Muscle layer of colon (tissue), 2 donors: Measurements from ENCODE around the gene PLOD1.

ENCODE experiments used
- H3K27ac ChIP-seq: one replicate; pipeline ENCODE4 v1.7.0; 2013; ENCODE audit warnings: low read depth, mild to moderate bottlenecking, low read length, moderate library complexity
- H3K27me3 ChIP-seq, 2 donors: one replicate each; pipeline ENCODE4 v1.7.0; 2013; ENCODE audit warnings: low read length in 2 of 2, mild to moderate bottlenecking in 2 of 2; ENCODE audit not compliant: insufficient read depth in 2 of 2, control insufficient read depth in 1 of 2
- H3K36me3 ChIP-seq: one replicate; pipeline ENCODE4 v1.7.0; 2013; ENCODE audit warnings: mild to moderate bottlenecking, low read length; ENCODE audit not compliant: insufficient read depth
- H3K4me1 ChIP-seq: one replicate; pipeline ENCODE4 v1.7.0; 2013; ENCODE audit warnings: mild to moderate bottlenecking, low read length; ENCODE audit not compliant: insufficient read depth
- H3K4me3 ChIP-seq, 2 donors: one replicate each; pipeline ENCODE4 v1.7.0; 2013; ENCODE audit warnings: low read length in 2 of 2, low read depth in 1 of 2, mild to moderate bottlenecking in 1 of 2, moderate library complexity in 1 of 2
- H3K9ac ChIP-seq: one replicate; pipeline ENCODE4 v1.7.0; 2013; ENCODE audit warnings: low read length
- H3K9me3 ChIP-seq: one replicate; pipeline ENCODE4 v1.7.0; 2013; ENCODE audit warnings: mild to moderate bottlenecking, low read length
- donor health status: abdominal sarcoma.
- donor health status: Adenocarcinoma of cecum.

The PLOD1 gene

GRCh38 chr1:11963622-11964021, 29.1 kb downstream of the PLOD1 start:
- no peaks in the 10 kb centered on the region for H3K4me1 ChIP-seq
- no peaks in the 10 kb centered on the region for H3K27me3 ChIP-seq
- H3K9me3 ChIP-seq, result no peaks in the 10 kb centered on the region
- peaks cover 44% of the 10 kb centered on the region for H3K36me3 ChIP-seq
- H3K9ac ChIP-seq, result no peak overlapping the region
- no peak overlapping the region for H3K27ac ChIP-seq
- H3K4me3 ChIP-seq, result no peak overlapping the region

- H3K9ac ChIP-seq, result no peak overlapping the region
- peaks cover 45% of the 10 kb centered on the region for H3K36me3 ChIP-seq
- no peaks in the 10 kb centered on the region for H3K4me1 ChIP-seq
- no peak overlapping the region for H3K4me3 ChIP-seq
- H3K27ac ChIP-seq, result no peak overlapping the region
- no peaks in the 10 kb centered on the region for H3K9me3 ChIP-seq
- H3K27me3 ChIP-seq, result no peaks in the 10 kb centered on the region
Measured at GRCh38 chr1:11964656-11965055, 30.1 kb downstream of the PLOD1 start.

- Histone ChIP-seq H3K9me3 (no peaks in the 10 kb centered on the region), H3K9ac (no peak overlapping the region), H3K4me3 (no peak overlapping the region), H3K27ac (no peak overlapping the region), H3K27me3 (no peaks in the 10 kb centered on the region), H3K36me3 (peaks cover 41% of the 10 kb centered on the region), H3K4me1 (no peaks in the 10 kb centered on the region)
Measured at GRCh38 chr1:11967028-11967547, 32.6 kb downstream of the PLOD1 start.

- Histone ChIP-seq H3K9ac (no peak overlapping the region), H3K27me3 (no peaks in the 10 kb centered on the region), H3K4me1 (no peaks in the 10 kb centered on the region), H3K27ac (no peak overlapping the region), H3K36me3 (peaks cover 45% of the 10 kb centered on the region), H3K9me3 (no peaks in the 10 kb centered on the region), H3K4me3 (no peak overlapping the region)
Measured at GRCh38 chr1:11970441-11971185, 36.1 kb downstream of the PLOD1 start.

GRCh38 chr1:11977625-11978024, 43.1 kb downstream of the PLOD1 start:
- Histone ChIP-seq H3K4me1 (peaks cover 34% of the 10 kb centered on the region), H3K9ac (no peak overlapping the region), H3K9me3 (no peaks in the 10 kb centered on the region), H3K27me3 (no peaks in the 10 kb centered on the region), H3K36me3 (peaks cover 30% of the 10 kb centered on the region), H3K4me3 (no peak overlapping the region), H3K27ac (no peak overlapping the region)

GRCh38 chr1:11978301-11978700, 43.8 kb downstream of the PLOD1 start:
- Histone ChIP-seq H3K9me3 (no peaks in the 10 kb centered on the region), H3K4me3 (no peak overlapping the region), H3K36me3 (peaks cover 34% of the 10 kb centered on the region), H3K4me1 (peaks cover 34% of the 10 kb centered on the region), H3K27me3 (no peaks in the 10 kb centered on the region), H3K9ac (no peak overlapping the region), H3K27ac (no peak overlapping the region)

GRCh38 chr1:11979028-11979850, 44.7 kb downstream of the PLOD1 start:
- peaks cover 35% of the 10 kb centered on the region for H3K36me3 ChIP-seq
- peaks cover 37% of the 10 kb centered on the region for H3K4me1 ChIP-seq
- peak overlapping the region; percentile 44 for H3K9ac ChIP-seq
- H3K9me3 ChIP-seq, result no peaks in the 10 kb centered on the region
- no peaks in the 10 kb centered on the region for H3K27me3 ChIP-seq
- peak overlapping the region in 1 of 2 donors; percentile 94 for H3K4me3 ChIP-seq
- H3K27ac ChIP-seq, result peak overlapping the region; percentile 94

GRCh38 chr1:11979851-11980675, 45.5 kb downstream of the PLOD1 start, which contains the start of gene MFN2:
MFN2 (plus strand) TSS chr1:11980444; CDS start chr1:11989169, 8,725 bp downstream.
- H3K9me3 ChIP-seq, result no peaks in the 10 kb centered on the region
- no peaks in the 10 kb centered on the region for H3K27me3 ChIP-seq
- H3K4me1 ChIP-seq, result peaks cover 40% of the 10 kb centered on the region
- peaks cover 35% of the 10 kb centered on the region for H3K36me3 ChIP-seq
- peak within 1 kb of the TSS; percentile 91 to 94 for H3K4me3 ChIP-seq
- H3K27ac ChIP-seq, result peak within 1 kb of the TSS; percentile 94
- H3K9ac ChIP-seq, result peak within 1 kb of the TSS; percentile 100

- H3K4me1 ChIP-seq, result peaks cover 40% of the 10 kb centered on the region
- H3K27me3 ChIP-seq, result no peaks in the 10 kb centered on the region
- peak overlapping the region; percentile 91 to 94 for H3K4me3 ChIP-seq
- peak overlapping the region; percentile 94 for H3K27ac ChIP-seq
- peak overlapping the region; percentile 100 for H3K9ac ChIP-seq
- no peaks in the 10 kb centered on the region for H3K9me3 ChIP-seq
- H3K36me3 ChIP-seq, result peaks cover 30% of the 10 kb centered on the region
Measured at GRCh38 chr1:11980676-11980972, 46.1 kb downstream of the PLOD1 start.

- H3K27ac ChIP-seq, result no peak overlapping the region
- H3K36me3 ChIP-seq, result peaks cover 37% of the 10 kb centered on the region
- H3K27me3 ChIP-seq, result no peaks in the 10 kb centered on the region
- H3K4me3 ChIP-seq, result no peak overlapping the region
- peaks cover 40% of the 10 kb centered on the region for H3K4me1 ChIP-seq
- peak overlapping the region; percentile 100 for H3K9ac ChIP-seq
- no peaks in the 10 kb centered on the region for H3K9me3 ChIP-seq
Measured at GRCh38 chr1:11981378-11982009, 47.0 kb downstream of the PLOD1 start.
